Gastrocnemius medialis (tissue), 4 donors: ENCODE results near the gene ADAMTS4.

ENCODE experiments used
- POLR2A ChIP-seq, 2 donors: fragments of 450-650 bp; IDR thresholded peaks; one replicate each; pipeline ENCODE4 v1.6.1; 2017; ENCODE audit warnings: antibody characterized with exemption in 2 of 2, mild to moderate bottlenecking in 2 of 2, moderate library complexity in 2 of 2
- TF ChIP-seq, protein P1 (sequence below), 5 experiments: fragments of 450-650 bp in 3 of 5; fragments of 200-600 bp in 2 of 5; sonication (generic) in 2 of 5; IDR thresholded peaks in 4 of 5; conservative IDR thresholded peaks in 1 of 5; 1 replicate in 4 of 5; 2 replicates in 1 of 5; pipeline ENCODE4 v1.5.1; 2016 to 2019; ENCODE audit warnings: antibody characterized with exemption in 5 of 5, mild to moderate bottlenecking in 3 of 5, moderate library complexity in 3 of 5

DNA sequence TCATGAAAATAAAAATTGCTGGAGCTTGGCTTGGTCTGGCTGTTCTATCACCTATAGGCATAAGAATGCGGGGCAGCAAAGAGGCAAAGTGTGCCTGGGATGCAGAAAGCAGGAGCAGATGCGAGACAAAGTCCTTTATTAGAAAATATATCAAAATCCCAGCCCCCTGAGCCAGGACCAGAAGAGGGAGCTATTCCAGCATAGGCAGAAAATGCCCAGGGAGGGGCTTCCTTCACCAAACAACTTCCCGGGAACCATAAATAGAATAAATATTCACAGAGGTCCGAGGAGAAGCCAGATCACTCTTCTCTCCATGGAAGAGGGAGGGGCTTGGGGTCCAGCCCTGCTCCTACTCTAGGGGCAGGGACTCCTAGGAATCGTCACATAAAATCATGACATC lies 27.7 kb downstream of the ADAMTS4 start:
- TF ChIP-seq POLR2A (IDR thresholded peaks at IDR 0.05), result no peak
- TF ChIP-seq, protein P1, sequence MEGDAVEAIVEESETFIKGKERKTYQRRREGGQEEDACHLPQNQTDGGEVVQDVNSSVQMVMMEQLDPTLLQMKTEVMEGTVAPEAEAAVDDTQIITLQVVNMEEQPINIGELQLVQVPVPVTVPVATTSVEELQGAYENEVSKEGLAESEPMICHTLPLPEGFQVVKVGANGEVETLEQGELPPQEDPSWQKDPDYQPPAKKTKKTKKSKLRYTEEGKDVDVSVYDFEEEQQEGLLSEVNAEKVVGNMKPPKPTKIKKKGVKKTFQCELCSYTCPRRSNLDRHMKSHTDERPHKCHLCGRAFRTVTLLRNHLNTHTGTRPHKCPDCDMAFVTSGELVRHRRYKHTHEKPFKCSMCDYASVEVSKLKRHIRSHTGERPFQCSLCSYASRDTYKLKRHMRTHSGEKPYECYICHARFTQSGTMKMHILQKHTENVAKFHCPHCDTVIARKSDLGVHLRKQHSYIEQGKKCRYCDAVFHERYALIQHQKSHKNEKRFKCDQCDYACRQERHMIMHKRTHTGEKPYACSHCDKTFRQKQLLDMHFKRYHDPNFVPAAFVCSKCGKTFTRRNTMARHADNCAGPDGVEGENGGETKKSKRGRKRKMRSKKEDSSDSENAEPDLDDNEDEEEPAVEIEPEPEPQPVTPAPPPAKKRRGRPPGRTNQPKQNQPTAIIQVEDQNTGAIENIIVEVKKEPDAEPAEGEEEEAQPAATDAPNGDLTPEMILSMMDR (IDR thresholded peaks at IDR 0.05 in 4 of 5, conservative IDR thresholded peaks at IDR 0.05 in 1 of 5), result no peak
